GM21447 (cell line): ENCODE results near the gene TFEC.
"Not testable (repeated sequence)": the region's sequence is repeated elsewhere in the genome, so short reads cannot be mapped to it uniquely, and the experiment has no call there.

ENCODE experiments used
- ATAC-seq: cut with Tn5 transposase; IDR thresholded peaks from one replicate; pipeline ENCODE4 v1.9.1; 2021; ENCODE audit not compliant: unreplicated experiment

Gene TFEC

GRCh38 chr7:115932880-115933279 is 97.7 kb downstream of the TFEC start:
- ATAC-seq = no peak

- ATAC-seq = not testable (repeated sequence)
Measured at GRCh38 chr7:115930184-115930583, 100.4 kb downstream of the TFEC start.

- ATAC-seq = not testable (repeated sequence)
Measured at GRCh38 chr7:115929736-115930135, 100.8 kb downstream of the TFEC start.

GRCh38 chr7:115924411-115924810 is 106.2 kb downstream of the TFEC start:
- no peak for ATAC-seq

GRCh38 chr7:115920367-115920766 is 110.2 kb downstream of the TFEC start:
- ATAC-seq = no peak

GRCh38 chr7:115914951-115915350 is 115.6 kb downstream of the TFEC start:
- no peak for ATAC-seq

GRCh38 chr7:115911465-115911864 is 119.1 kb downstream of the TFEC start:
- ATAC-seq = no peak

GRCh38 chr7:115910541-115911164 is 119.9 kb downstream of the TFEC start:
- peak; percentile 63 for ATAC-seq

- no peak for ATAC-seq
Measured at GRCh38 chr7:115906731-115907130, 123.8 kb downstream of the TFEC start.

GRCh38 chr7:115889669-115889984 is 140.9 kb downstream of the TFEC start:
- ATAC-seq = no peak

GRCh38 chr7:115888981-115889668 is 141.4 kb downstream of the TFEC start:
- ATAC-seq = no peak

- ATAC-seq = no peak
Measured at GRCh38 chr7:115885550-115885949, 145.0 kb downstream of the TFEC start.
